WTC11 (cell line): ENCODE results near the gene C1QTNF8. TPM values are rescaled to one million over a fixed set of nuclear protein-coding genes. Genes with fewer than 3 reads are reported as not detected.

ENCODE experiments used
- ATAC-seq: fragments of 200-7000 bp; cut with Tn5 transposase; 2 replicates; pipeline ENCODE4 v1.10.0; 2021; ENCODE audit warnings: mild to moderate bottlenecking, moderate library complexity
- CTCF ChIA-PET: fragments of 300-600 bp; sonication (Branson Sonifier 250); formaldehyde crosslinking; loops from one replicate; lab custom pipeline; 2021; ENCODE audit warnings: antibody characterized with exemption; lab: Charles Lee
- POLR2A ChIA-PET: fragments of 350-600 bp; sonication (Branson Sonifier 250); formaldehyde crosslinking; loops from one replicate; lab custom pipeline; 2021; ENCODE audit warnings: antibody characterized with exemption; lab: Charles Lee
- DNase-seq: peaks from one replicate; pipeline ENCODE4 v3.0.0; 2021; ENCODE audit warnings: low spot score
- H3K27ac Mint-ChIP-seq: 2 replicates; pipeline ENCODE4 v1.8.0; 2021; ENCODE audit warnings: mixed read lengths
- H3K27me3 Mint-ChIP-seq: 2 replicates; pipeline ENCODE4 v1.8.0; 2021; ENCODE audit warnings: low read depth, mild to moderate bottlenecking, moderate library complexity, mixed read lengths
- H3K36me3 Mint-ChIP-seq: 2 replicates; pipeline ENCODE4 v1.8.0; 2021; ENCODE audit warnings: mixed read lengths
- H3K4me1 Mint-ChIP-seq: 2 replicates; pipeline ENCODE4 v1.8.0; 2022; ENCODE audit warnings: mixed read lengths
- H3K4me3 Mint-ChIP-seq: 2 replicates; pipeline ENCODE4 v1.8.0; 2021; ENCODE audit warnings: mild to moderate bottlenecking, moderate library complexity, mixed read lengths
- H3K9me3 Mint-ChIP-seq: 2 replicates; pipeline ENCODE4 v1.8.0; 2021; ENCODE audit warnings: mixed read lengths
- AR ChIP-seq: fragments of 250-450 bp; sonication (Bioruptor Pico); IDR thresholded peaks from 2 replicates; pipeline ENCODE4 v1.9.0; 2021; ENCODE audit warnings: mild to moderate bottlenecking
- ARID4B ChIP-seq: sonication (generic); formaldehyde crosslinking; IDR thresholded peaks from 2 replicates; pipeline ENCODE4 v1.8.0; 2023; ENCODE audit warnings: missing genetic modification reagents, mild to moderate bottlenecking, borderline replicate concordance
- ATF6 ChIP-seq: sonication (generic); formaldehyde crosslinking; IDR thresholded peaks from 2 replicates; pipeline ENCODE4 v1.8.1; 2023; ENCODE audit warnings: mild to moderate bottlenecking, missing genetic modification reagents
- CTCF ChIP-seq: fragments of 200-600 bp; IDR thresholded peaks from 2 replicates; pipeline ENCODE4 v1.8.0; 2022; ENCODE audit warnings: antibody characterized with exemption
- E2F4 ChIP-seq: sonication (generic); formaldehyde crosslinking; IDR thresholded peaks from 2 replicates; pipeline ENCODE4 v1.8.1; 2022; ENCODE audit warnings: low read depth, mild to moderate bottlenecking, moderate library complexity, missing genetic modification reagents, borderline replicate concordance
- JAZF1 ChIP-seq: fragments of 250-450 bp; sonication (Bioruptor Pico); IDR thresholded peaks from 2 replicates; pipeline ENCODE4 v1.9.0; 2021; ENCODE audit warnings: moderate library complexity, mild to moderate bottlenecking, inconsistent platforms
- KAT7 ChIP-seq: sonication (generic); formaldehyde crosslinking; IDR thresholded peaks from 2 replicates; pipeline ENCODE4 v1.8.1; 2023; ENCODE audit warnings: missing genetic modification reagents, mild to moderate bottlenecking, borderline replicate concordance
- MYBL2 ChIP-seq: sonication (generic); formaldehyde crosslinking; IDR thresholded peaks from 2 replicates; pipeline ENCODE4 v1.8.1; 2023; ENCODE audit warnings: mild to moderate bottlenecking, moderate library complexity, missing genetic modification reagents
- RORB ChIP-seq: fragments of 250-450 bp; sonication (Bioruptor Pico); IDR thresholded peaks from 2 replicates; pipeline ENCODE4 v1.9.0; 2021; ENCODE audit warnings: mild to moderate bottlenecking
- SMAD3 ChIP-seq: sonication (generic); formaldehyde crosslinking; IDR thresholded peaks from 2 replicates; pipeline ENCODE4 v1.8.0; 2022; ENCODE audit warnings: missing genetic modification reagents, mild to moderate bottlenecking, borderline replicate concordance
- TEAD1 ChIP-seq: sonication (generic); formaldehyde crosslinking; IDR thresholded peaks from 2 replicates; pipeline ENCODE4 v1.8.0; 2022; ENCODE audit warnings: mild to moderate bottlenecking, missing genetic modification reagents
- USF1 ChIP-seq: sonication (generic); formaldehyde crosslinking; IDR thresholded peaks from 2 replicates; pipeline ENCODE4 v1.8.0; 2022; ENCODE audit warnings: mild to moderate bottlenecking, missing genetic modification reagents
- USF2 ChIP-seq: sonication (generic); formaldehyde crosslinking; IDR thresholded peaks from 2 replicates; pipeline ENCODE4 v1.8.1; 2023; ENCODE audit warnings: mild to moderate bottlenecking, missing genetic modification reagents, moderate library complexity
- ZNF317 ChIP-seq: sonication (generic); formaldehyde crosslinking; IDR thresholded peaks from 2 replicates; pipeline ENCODE4 v1.8.1; 2023; ENCODE audit warnings: low read depth, mild to moderate bottlenecking, moderate library complexity, missing genetic modification reagents, borderline replicate concordance
- ZNF416 ChIP-seq: fragments of 250-450 bp; sonication (Bioruptor Pico); IDR thresholded peaks from 2 replicates; pipeline ENCODE4 v1.9.0; 2021; ENCODE audit warnings: mild to moderate bottlenecking, inconsistent platforms
- ZNF532 ChIP-seq: fragments of 250-450 bp; sonication (Bioruptor Pico); IDR thresholded peaks from 2 replicates; pipeline ENCODE4 v1.9.0; 2021; ENCODE audit warnings: mild to moderate bottlenecking, borderline replicate concordance
- total RNA-seq: library from RNA; stranded (reverse); gene quantifications from 3 replicates; pipeline ENCODE4 v1.2.3, GENCODE V29; 2021

The C1QTNF8 gene
- total RNA-seq, 1 experiment from 2014 or later: 0.13 TPM

GRCh38 chr16:1068451-1068850 lies 27.6 kb downstream of the C1QTNF8 start (continued):
- TF ChIP-seq E2F4 (CRISPR knock-in tag) (no peak), ARID4B (CRISPR knock-in tag) (no peak), USF1 (CRISPR knock-in tag) (no peak)

- ATAC-seq (no peak), DNase-seq (no peak)
- H3K9me3 Mint-ChIP-seq: no peaks in the 10 kb centered on the region
- peaks cover 3% of the 10 kb centered on the region for H3K4me1 Mint-ChIP-seq
- ChIA-PET CTCF (interaction anchor here (0.6 to 9.0 kb wide), 2 partner anchors 11 to 259 kb away, joined by 3 to 97 read pairs; no protein-coding TSS in a partner anchor), POLR2A (no interaction called here)
- no peaks in the 10 kb centered on the region for H3K36me3 Mint-ChIP-seq
- H3K27ac Mint-ChIP-seq: no peak overlapping the region
- H3K27me3 Mint-ChIP-seq: peaks cover 6% of the 10 kb centered on the region; the same call in 1 of the 2 replicates
- no peak overlapping the region for H3K4me3 Mint-ChIP-seq
- TF ChIP-seq RORB (CRISPR knock-in tag) (no peak), TEAD1 (CRISPR knock-in tag) (no peak), USF2 (CRISPR knock-in tag) (no peak), JAZF1 (CRISPR knock-in tag) (no peak), ZNF416 (CRISPR knock-in tag) (no peak), AR (CRISPR knock-in tag) (no peak), MYBL2 (CRISPR knock-in tag) (no peak), SMAD3 (CRISPR knock-in tag) (no peak), ZNF532 (CRISPR knock-in tag) (no peak), ATF6 (no peak), CTCF (no peak), ZNF317 (CRISPR knock-in tag) (no peak), KAT7 (no peak)
These were observed 28.4 kb downstream of the C1QTNF8 start for GRCh38 chr16:1067629-1068028.
